CD4-positive, alpha-beta memory T cell (primary cell): Measurements from ENCODE around the gene KDM5A. TPM values are rescaled to one million over a fixed set of nuclear protein-coding genes. Genes with fewer than 3 reads are reported as not detected.

Experiments
- CTCF ChIA-PET: fragments of 350-600 bp; sonication (Branson Sonifier 250); formaldehyde crosslinking; loops from one replicate; lab custom pipeline; 2021; ENCODE audit warnings: inconsistent platforms; ENCODE audit not compliant: partially characterized antibody; lab: Charles Lee
- POLR2A ChIA-PET: fragments of 350-600 bp; sonication (Branson Sonifier 250); formaldehyde crosslinking; loops from one replicate; lab custom pipeline; 2021; ENCODE audit not compliant: partially characterized antibody; lab: Charles Lee
- DNase-seq, 5 donors: peaks; one replicate each; pipeline versions ENCODE4 v3.0.0 to v3.0.0-alpha.2; 2020 to 2022; ENCODE audit warnings: mixed read lengths in 1 of 5
- H3K27ac ChIP-seq: one replicate; pipeline ENCODE4 v1.7.0; 2013; ENCODE audit warnings: low read depth, low read length
- H3K27me3 ChIP-seq: 2 replicates; pipeline ENCODE4 v1.7.0; 2013; ENCODE audit warnings: mild to moderate bottlenecking, low read length, moderate library complexity; ENCODE audit not compliant: insufficient read depth
- H3K36me3 ChIP-seq: 2 replicates; pipeline ENCODE4 v1.7.0; 2013; ENCODE audit warnings: mild to moderate bottlenecking, low read length, moderate library complexity; ENCODE audit not compliant: insufficient read depth
- H3K4me1 ChIP-seq: 2 replicates; pipeline ENCODE4 v1.7.0; 2013; ENCODE audit warnings: mild to moderate bottlenecking, low read length, moderate library complexity; ENCODE audit not compliant: insufficient read depth
- H3K4me3 ChIP-seq, 2 donors: one replicate each; pipeline ENCODE4 v1.7.0; 2013; ENCODE audit warnings: low read length in 2 of 2, mild to moderate bottlenecking in 1 of 2
- H3K9me3 ChIP-seq, 2 donors: one replicate each; pipeline ENCODE4 v1.7.0; 2013; ENCODE audit warnings: low read length in 2 of 2, control low read depth in 1 of 2; ENCODE audit not compliant: control insufficient read depth in 1 of 2
- H3K27ac Mint-ChIP-seq, 7 donors: one replicate each; pipeline ENCODE4 v1.8.0; 2020 to 2021; ENCODE audit warnings: mixed read lengths in 7 of 7, mild to moderate bottlenecking in 6 of 7, inconsistent platforms in 3 of 7, moderate library complexity in 3 of 7
- H3K27me3 Mint-ChIP-seq, 2 donors: one replicate each; pipeline ENCODE4 v1.8.0; 2020 to 2021; ENCODE audit warnings: mixed read lengths in 2 of 2
- H3K36me3 Mint-ChIP-seq, 2 donors: one replicate each; pipeline ENCODE4 v1.8.0; 2020 to 2021; ENCODE audit warnings: mixed read lengths in 2 of 2, inconsistent platforms in 1 of 2, mild to moderate bottlenecking in 1 of 2
- H3K4me1 Mint-ChIP-seq, 4 donors: one replicate each; pipeline ENCODE4 v1.8.0; 2020 to 2021; ENCODE audit warnings: mixed read lengths in 4 of 4, mild to moderate bottlenecking in 1 of 4
- H3K4me3 Mint-ChIP-seq, 8 donors: one replicate each; pipeline ENCODE4 v1.8.0; 2020 to 2021; ENCODE audit warnings: mixed read lengths in 8 of 8, mild to moderate bottlenecking in 7 of 8, moderate library complexity in 6 of 8, inconsistent platforms in 3 of 8
- H3K9me3 Mint-ChIP-seq, 8 donors: one replicate each; pipeline ENCODE4 v1.8.0; 2020 to 2021; ENCODE audit warnings: mixed read lengths in 8 of 8, mild to moderate bottlenecking in 5 of 8, inconsistent platforms in 3 of 8, moderate library complexity in 1 of 8
- intact Hi-C: fragments of 100-400 bp; cut with micrococcal nuclease; formaldehyde crosslinking; loops from one replicate; pipeline ENCODE4 v1.15.1; 2023
- polyA plus RNA-seq, 2 donors: library from polyadenylated mRNA; unstranded; fragments of 300-500 nt; fragmentation: Illumina TruSeq; gene quantifications; one replicate each; pipeline ENCODE4 v1.2.3, GENCODE V29; 2021
- total RNA-seq, 2 experiments: library from RNA; stranded (reverse); gene quantifications; one replicate each; pipeline ENCODE4 v1.2.3, GENCODE V29; 2021

Gene KDM5A
- total and polyA plus RNA-seq, 4 experiments from 2014 or later, result 40.7 to 134 (median 98.0) TPM

GRCh38 chr12:267581-268482 lies 121.3 kb downstream of the KDM5A start:
- no peak overlapping the region for H3K4me3 ChIP-seq
- no peaks in the 10 kb centered on the region for H3K9me3 Mint-ChIP-seq
- no peak for DNase-seq
- ChIA-PET CTCF (interaction anchor here (0.7 kb wide), 1 partner anchor 8 kb away, joined by 3 read pairs; no protein-coding TSS in a partner anchor), POLR2A (no interaction called here)
- no peaks in the 10 kb centered on the region for H3K36me3 ChIP-seq
- H3K27me3 Mint-ChIP-seq, result peaks cover 0 to 1% of the 10 kb centered on the region in 2 donors
- peak overlapping the region in 3 of 7 donors; percentile 10 to 49 (median 26) for H3K27ac Mint-ChIP-seq
- H3K9me3 ChIP-seq, result no peaks in the 10 kb centered on the region
- H3K4me3 Mint-ChIP-seq, result no peak overlapping the region
- no peaks in the 10 kb centered on the region for H3K27me3 ChIP-seq
- H3K4me1 Mint-ChIP-seq, result peaks cover 0 to 4% (median 2%) of the 10 kb centered on the region in 4 donors
- H3K4me1 ChIP-seq, result no peaks in the 10 kb centered on the region
- peaks cover 0 to 3% of the 10 kb centered on the region in 2 donors for H3K36me3 Mint-ChIP-seq
- no peak overlapping the region for H3K27ac ChIP-seq
- intact Hi-C loops, result no loop called here

GRCh38 chr12:265096-265495 lies 124.0 kb downstream of the KDM5A start:
- Mint-ChIP-seq H3K4me1 (peaks cover 0 to 4% (median 2%) of the 10 kb centered on the region in 4 donors), H3K9me3 (peaks cover 0 to 1% (median 0%) of the 10 kb centered on the region in 8 donors), H3K36me3 (peaks cover 0 to 3% of the 10 kb centered on the region in 2 donors), H3K27me3 (peaks cover 1 to 3% of the 10 kb centered on the region in 2 donors), H3K4me3 (no peak overlapping the region), H3K27ac (no peak overlapping the region)
- intact Hi-C loops, result no loop called here
- no peaks in the 10 kb centered on the region for H3K27me3 ChIP-seq
- no peaks in the 10 kb centered on the region for H3K36me3 ChIP-seq
- no peak for DNase-seq
- ChIA-PET POLR2A (no interaction called here), CTCF (no interaction called here)
- H3K4me3 ChIP-seq, result no peak overlapping the region
- no peaks in the 10 kb centered on the region for H3K9me3 ChIP-seq
- H3K27ac ChIP-seq, result no peak overlapping the region
- no peaks in the 10 kb centered on the region for H3K4me1 ChIP-seq

DNA sequence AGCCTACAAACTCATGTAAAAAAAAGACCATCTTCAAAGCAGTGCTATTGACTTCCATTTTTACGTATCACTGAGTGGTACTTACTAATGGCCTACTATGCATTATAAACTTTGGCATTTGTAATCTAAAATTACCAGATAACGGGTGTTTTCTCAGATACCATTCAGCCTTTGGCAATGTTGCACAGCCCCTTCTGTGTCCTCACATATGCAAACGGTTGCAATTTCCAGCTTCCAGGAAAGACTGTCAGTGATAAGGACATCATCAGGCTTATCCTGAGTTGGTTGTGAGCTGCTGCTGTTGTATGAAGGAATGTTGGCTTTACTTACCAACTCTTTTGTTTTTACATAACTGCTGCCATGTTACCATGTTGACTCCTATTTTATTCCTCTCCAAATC lies 124.9 kb downstream of the KDM5A start:
- peaks cover 1 to 7% of the 10 kb centered on the region in 2 donors for H3K27me3 Mint-ChIP-seq
- Histone ChIP-seq H3K36me3 (no peaks in the 10 kb centered on the region), H3K27me3 (no peaks in the 10 kb centered on the region), H3K9me3 (no peaks in the 10 kb centered on the region), H3K27ac (no peak overlapping the region), H3K4me3 (no peak overlapping the region), H3K4me1 (no peaks in the 10 kb centered on the region)
- ChIA-PET POLR2A (no interaction called here), CTCF (no interaction called here)
- intact Hi-C loops, result no loop called here
- H3K4me1 Mint-ChIP-seq, result peaks cover 0 to 4% (median 2%) of the 10 kb centered on the region in 4 donors
- H3K4me3 Mint-ChIP-seq, result no peak overlapping the region
- H3K36me3 Mint-ChIP-seq, result peaks cover 0 to 3% of the 10 kb centered on the region in 2 donors
- H3K27ac Mint-ChIP-seq, result no peak overlapping the region
- no peak for DNase-seq
- peaks cover 0 to 1% (median 0%) of the 10 kb centered on the region in 8 donors for H3K9me3 Mint-ChIP-seq

DNA sequence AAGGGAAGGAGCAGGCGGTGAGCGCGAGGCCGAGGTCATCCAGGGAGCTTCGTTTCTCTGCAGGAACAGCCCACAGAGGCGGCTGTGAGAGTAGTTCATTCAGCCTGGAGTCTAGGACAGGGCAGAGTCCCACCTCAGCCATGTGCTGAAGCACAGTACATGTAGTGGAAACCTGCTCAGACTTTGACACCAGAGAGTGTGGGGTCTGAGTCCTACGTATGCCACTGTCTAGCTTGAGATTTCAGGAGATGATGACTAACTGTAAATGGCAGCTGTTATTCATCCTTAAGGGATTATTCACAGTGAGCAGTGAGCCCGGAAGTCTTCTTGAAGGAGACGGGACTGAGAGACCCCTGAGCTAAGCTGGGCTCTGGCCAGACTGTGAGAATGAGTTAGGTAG lies 125.5 kb downstream of the KDM5A start:
- Mint-ChIP-seq H3K4me3 (no peak overlapping the region), H3K9me3 (peaks cover 0 to 1% (median 0%) of the 10 kb centered on the region in 8 donors), H3K27me3 (peaks cover 1 to 7% of the 10 kb centered on the region in 2 donors), H3K27ac (no peak overlapping the region), H3K4me1 (peaks cover 0 to 4% (median under 1%) of the 10 kb centered on the region in 4 donors), H3K36me3 (peaks cover 0 to 3% of the 10 kb centered on the region in 2 donors)
- no peak overlapping the region for H3K27ac ChIP-seq
- no peaks in the 10 kb centered on the region for H3K36me3 ChIP-seq
- H3K9me3 ChIP-seq, result no peaks in the 10 kb centered on the region
- POLR2A ChIA-PET, result no interaction called here
- H3K4me3 ChIP-seq, result no peak overlapping the region
- DNase-seq, result no peak
- H3K4me1 ChIP-seq, result no peaks in the 10 kb centered on the region
- intact Hi-C loops, result no loop called here
- CTCF ChIA-PET, result no interaction called here
- H3K27me3 ChIP-seq, result no peaks in the 10 kb centered on the region

GRCh38 chr12:262817-263216 lies 126.3 kb downstream of the KDM5A start, which contains the start of gene SLC6A13:
TSS of gene SLC6A13 (minus strand) at chr12:262836. CDS start at chr12:260052, 2,784 bp downstream.
- no peak for DNase-seq
- Mint-ChIP-seq H3K4me3 (no peak within 1 kb of the TSS), H3K27me3 (peaks cover 3 to 15% of the 10 kb centered on the region in 2 donors), H3K27ac (no peak within 1 kb of the TSS), H3K4me1 (peaks cover 0 to 4% (median under 1%) of the 10 kb centered on the region in 4 donors), H3K36me3 (peaks cover 0 to 3% of the 10 kb centered on the region in 2 donors), H3K9me3 (peaks cover 0 to 3% (median 0%) of the 10 kb centered on the region in 8 donors)
- Histone ChIP-seq H3K4me3 (no peak within 1 kb of the TSS), H3K9me3 (no peaks in the 10 kb centered on the region), H3K36me3 (no peaks in the 10 kb centered on the region), H3K27ac (no peak within 1 kb of the TSS), H3K4me1 (no peaks in the 10 kb centered on the region), H3K27me3 (no peaks in the 10 kb centered on the region)
- ChIA-PET CTCF (no interaction called here), POLR2A (no interaction called here)
- intact Hi-C loops, result no loop called here

DNA sequence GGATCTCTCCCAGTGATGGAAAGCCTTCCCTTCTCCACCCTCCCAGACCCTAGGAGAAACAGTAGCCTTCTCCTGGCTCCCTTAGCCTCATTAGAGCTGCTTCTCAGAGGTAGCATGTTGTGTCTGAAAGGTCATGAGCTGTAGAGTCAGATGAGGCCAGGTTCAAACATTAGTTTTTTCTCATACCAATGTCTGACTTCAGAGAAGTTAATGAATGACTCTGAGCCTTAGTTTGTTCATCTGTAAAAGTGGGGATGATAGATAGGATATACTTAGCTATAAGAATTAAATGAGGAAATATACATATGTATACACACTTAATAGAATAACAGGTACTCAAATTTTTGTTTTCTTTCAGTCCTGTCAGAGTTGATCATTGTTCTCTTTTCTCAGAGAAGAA lies 127.0 kb downstream of the KDM5A start:
- H3K4me1 ChIP-seq, result no peaks in the 10 kb centered on the region
- no peak overlapping the region for H3K4me3 ChIP-seq
- H3K36me3 Mint-ChIP-seq, result peaks cover 0 to 3% of the 10 kb centered on the region in 2 donors
- ChIA-PET CTCF (no interaction called here), POLR2A (no interaction called here)
- peaks cover 0 to 3% (median 0%) of the 10 kb centered on the region in 8 donors for H3K9me3 Mint-ChIP-seq
- H3K27ac Mint-ChIP-seq, result no peak overlapping the region
- no peaks in the 10 kb centered on the region for H3K9me3 ChIP-seq
- peaks cover 0 to 4% (median under 1%) of the 10 kb centered on the region in 4 donors for H3K4me1 Mint-ChIP-seq
- no peaks in the 10 kb centered on the region for H3K36me3 ChIP-seq
- H3K27me3 Mint-ChIP-seq, result peaks cover 3 to 17% of the 10 kb centered on the region in 2 donors
- no peak overlapping the region for H3K4me3 Mint-ChIP-seq
- H3K27me3 ChIP-seq, result no peaks in the 10 kb centered on the region
- DNase-seq, result no peak
- H3K27ac ChIP-seq, result no peak overlapping the region
- intact Hi-C loops, result no loop called here

DNA sequence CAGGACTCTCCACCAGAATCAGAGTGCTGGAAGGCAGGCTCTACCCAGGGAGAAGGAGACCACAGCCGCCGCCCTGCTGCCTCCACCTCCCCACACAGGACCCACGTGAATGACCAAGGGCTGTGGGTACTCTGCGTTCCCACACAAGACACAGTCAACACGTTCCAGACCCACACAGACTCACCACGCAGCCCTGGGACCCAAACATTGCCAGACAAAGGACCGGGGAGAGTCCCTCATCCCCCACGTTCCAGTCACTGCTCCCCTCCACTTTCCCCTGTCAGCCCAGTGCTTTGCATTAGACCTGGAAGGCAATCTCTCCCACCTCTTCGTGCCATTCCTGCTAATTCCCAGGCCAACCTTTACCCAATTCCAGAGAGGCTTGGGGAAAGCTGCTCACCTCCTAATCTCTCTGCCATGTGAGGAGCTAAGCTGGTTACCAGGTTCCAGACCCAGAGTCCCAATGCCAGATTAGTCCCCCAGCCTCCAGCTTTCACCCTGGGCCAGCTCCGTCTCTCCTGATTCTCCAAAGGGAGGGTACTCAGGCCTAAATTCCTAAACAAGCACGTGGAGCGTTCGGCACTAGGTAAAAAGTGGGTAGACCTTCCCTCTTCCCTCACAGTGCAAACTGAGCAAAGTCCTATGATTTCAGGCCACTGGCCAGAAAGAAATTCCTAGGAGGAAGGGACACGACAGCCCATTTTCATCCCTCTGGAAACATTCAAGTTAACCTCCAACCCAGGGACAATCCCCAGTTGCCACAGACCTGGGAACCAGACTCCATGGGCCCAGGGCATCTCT lies 131.4 kb downstream of the KDM5A start:
- Mint-ChIP-seq H3K27me3 (peaks cover 15 to 46% of the 10 kb centered on the region in 2 donors), H3K4me1 (no peaks in the 10 kb centered on the region), H3K4me3 (no peak overlapping the region), H3K9me3 (peaks cover 0 to 8% (median 0%) of the 10 kb centered on the region in 8 donors), H3K27ac (no peak overlapping the region), H3K36me3 (no peaks in the 10 kb centered on the region)
- intact Hi-C loops, result no loop called here
- Histone ChIP-seq H3K36me3 (no peaks in the 10 kb centered on the region), H3K27me3 (no peaks in the 10 kb centered on the region), H3K27ac (no peak overlapping the region), H3K9me3 (no peaks in the 10 kb centered on the region), H3K4me3 (no peak overlapping the region), H3K4me1 (no peaks in the 10 kb centered on the region)
- no peak for DNase-seq
- ChIA-PET CTCF (no interaction called here), POLR2A (no interaction called here)
